MM.1S (cell line): ENCODE results near the gene RBBP5.

ENCODE experiments used
- EZH2 ChIP-seq: fragments of 300-600 bp; sonication (generic); optimal IDR thresholded peaks from 2 replicates; pipeline ENCODE3; 2017; ENCODE audit warnings: low read depth, mild to moderate bottlenecking, antibody characterized with exemption, low read length, mixed read lengths
- EZH2phosphoT487 ChIP-seq: fragments of 300-600 bp; sonication (generic); IDR thresholded peaks from 2 replicates; pipeline ENCODE4 v1.6.1; 2018; ENCODE audit warnings: antibody characterized with exemption, low read length
- TF ChIP-seq, protein P1 (sequence below): fragments of 300-600 bp; sonication (generic); IDR thresholded peaks from 2 replicates; pipeline ENCODE4 v1.5.1; 2016; ENCODE audit warnings: antibody characterized with exemption, low read length, mixed read lengths

GRCh38 chr1:205095422-205095821 is 26.4 kb downstream of the RBBP5 start:
- TF ChIP-seq, protein P1, sequence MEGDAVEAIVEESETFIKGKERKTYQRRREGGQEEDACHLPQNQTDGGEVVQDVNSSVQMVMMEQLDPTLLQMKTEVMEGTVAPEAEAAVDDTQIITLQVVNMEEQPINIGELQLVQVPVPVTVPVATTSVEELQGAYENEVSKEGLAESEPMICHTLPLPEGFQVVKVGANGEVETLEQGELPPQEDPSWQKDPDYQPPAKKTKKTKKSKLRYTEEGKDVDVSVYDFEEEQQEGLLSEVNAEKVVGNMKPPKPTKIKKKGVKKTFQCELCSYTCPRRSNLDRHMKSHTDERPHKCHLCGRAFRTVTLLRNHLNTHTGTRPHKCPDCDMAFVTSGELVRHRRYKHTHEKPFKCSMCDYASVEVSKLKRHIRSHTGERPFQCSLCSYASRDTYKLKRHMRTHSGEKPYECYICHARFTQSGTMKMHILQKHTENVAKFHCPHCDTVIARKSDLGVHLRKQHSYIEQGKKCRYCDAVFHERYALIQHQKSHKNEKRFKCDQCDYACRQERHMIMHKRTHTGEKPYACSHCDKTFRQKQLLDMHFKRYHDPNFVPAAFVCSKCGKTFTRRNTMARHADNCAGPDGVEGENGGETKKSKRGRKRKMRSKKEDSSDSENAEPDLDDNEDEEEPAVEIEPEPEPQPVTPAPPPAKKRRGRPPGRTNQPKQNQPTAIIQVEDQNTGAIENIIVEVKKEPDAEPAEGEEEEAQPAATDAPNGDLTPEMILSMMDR: no peak
- TF ChIP-seq EZH2phosphoT487 (no peak), EZH2 (no peak)
